ENCODE measurements around the gene MED25.

The MED25 gene

DNA sequence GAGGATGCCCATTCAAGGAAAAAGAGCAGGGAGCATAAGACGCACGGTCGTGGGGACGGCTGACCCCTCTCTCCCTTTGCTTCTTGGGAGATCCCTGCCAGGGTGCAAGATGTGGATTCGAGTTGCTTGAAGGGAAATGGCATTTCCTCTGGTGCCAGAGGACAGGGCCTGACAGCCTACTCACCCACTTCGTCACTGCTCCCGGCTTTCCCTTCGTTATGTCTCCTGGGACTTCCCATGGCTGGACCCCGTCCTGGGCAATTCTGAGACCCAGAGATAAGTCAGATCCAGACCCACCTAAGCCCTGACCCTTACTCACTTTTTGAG, 60.6 kb downstream of the MED25 start:
- ChIA-PET POLR2A (ENCODE audit: low non-redundant PET) (no interaction called here), CTCF (no interaction called here)
- no peak for DNase-seq (ENCODE audit: low spot score)
- peak overlapping the region; percentile 96 for H3K27ac ChIP-seq
- TF ChIP-seq, protein P1, sequence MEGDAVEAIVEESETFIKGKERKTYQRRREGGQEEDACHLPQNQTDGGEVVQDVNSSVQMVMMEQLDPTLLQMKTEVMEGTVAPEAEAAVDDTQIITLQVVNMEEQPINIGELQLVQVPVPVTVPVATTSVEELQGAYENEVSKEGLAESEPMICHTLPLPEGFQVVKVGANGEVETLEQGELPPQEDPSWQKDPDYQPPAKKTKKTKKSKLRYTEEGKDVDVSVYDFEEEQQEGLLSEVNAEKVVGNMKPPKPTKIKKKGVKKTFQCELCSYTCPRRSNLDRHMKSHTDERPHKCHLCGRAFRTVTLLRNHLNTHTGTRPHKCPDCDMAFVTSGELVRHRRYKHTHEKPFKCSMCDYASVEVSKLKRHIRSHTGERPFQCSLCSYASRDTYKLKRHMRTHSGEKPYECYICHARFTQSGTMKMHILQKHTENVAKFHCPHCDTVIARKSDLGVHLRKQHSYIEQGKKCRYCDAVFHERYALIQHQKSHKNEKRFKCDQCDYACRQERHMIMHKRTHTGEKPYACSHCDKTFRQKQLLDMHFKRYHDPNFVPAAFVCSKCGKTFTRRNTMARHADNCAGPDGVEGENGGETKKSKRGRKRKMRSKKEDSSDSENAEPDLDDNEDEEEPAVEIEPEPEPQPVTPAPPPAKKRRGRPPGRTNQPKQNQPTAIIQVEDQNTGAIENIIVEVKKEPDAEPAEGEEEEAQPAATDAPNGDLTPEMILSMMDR (conservative IDR thresholded peaks at IDR 0.05; ENCODE audit: low read depth) = no peak

DNA sequence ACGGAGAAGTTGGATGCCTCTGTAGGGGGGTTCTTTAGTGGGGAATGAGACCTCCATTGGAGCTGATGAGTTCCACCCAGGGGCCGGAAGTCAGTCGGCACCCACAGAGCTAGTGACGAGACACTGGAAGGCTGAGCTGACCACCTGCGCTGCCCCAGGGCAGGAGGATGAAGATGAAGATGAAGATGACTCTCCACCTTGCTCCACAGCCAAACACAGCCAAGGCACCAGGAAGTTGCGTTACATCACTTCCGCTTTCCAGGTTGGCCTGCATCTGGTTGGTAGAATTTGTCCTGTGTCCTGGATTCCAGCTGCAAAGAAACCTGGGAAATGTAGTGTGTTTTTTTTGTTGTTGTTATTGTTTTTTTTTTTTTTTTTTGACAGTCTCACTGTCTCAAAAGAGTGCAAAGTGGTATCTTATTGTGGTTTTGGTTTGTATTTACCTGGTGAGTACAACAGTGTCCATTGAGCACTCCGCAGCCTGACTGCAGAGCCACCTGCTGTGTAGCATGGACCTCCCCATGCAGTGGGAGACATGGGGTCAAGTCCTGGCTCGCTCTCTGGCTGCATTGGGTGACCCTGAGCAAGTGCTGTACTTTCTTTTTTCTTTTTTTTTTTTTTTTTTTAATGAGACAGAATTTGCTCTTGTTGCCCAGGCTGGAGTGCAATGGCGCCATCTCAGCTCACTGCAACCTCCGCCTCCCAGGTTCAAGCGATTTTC, 61.3 kb downstream of the MED25 start:
- DNase-seq (ENCODE audit: low spot score) = no peak
- peak overlapping the region; percentile 96 for H3K27ac ChIP-seq
- CTCF ChIA-PET = no interaction called here
- TF ChIP-seq, protein P1 (conservative IDR thresholded peaks at IDR 0.05; ENCODE audit: low read depth) = no peak
- POLR2A ChIA-PET (ENCODE audit: low non-redundant PET) = interaction anchor here (0.6 kb wide), 1 partner anchor 11 kb away, joined by 3 read pairs; no protein-coding TSS in a partner anchor

DNA sequence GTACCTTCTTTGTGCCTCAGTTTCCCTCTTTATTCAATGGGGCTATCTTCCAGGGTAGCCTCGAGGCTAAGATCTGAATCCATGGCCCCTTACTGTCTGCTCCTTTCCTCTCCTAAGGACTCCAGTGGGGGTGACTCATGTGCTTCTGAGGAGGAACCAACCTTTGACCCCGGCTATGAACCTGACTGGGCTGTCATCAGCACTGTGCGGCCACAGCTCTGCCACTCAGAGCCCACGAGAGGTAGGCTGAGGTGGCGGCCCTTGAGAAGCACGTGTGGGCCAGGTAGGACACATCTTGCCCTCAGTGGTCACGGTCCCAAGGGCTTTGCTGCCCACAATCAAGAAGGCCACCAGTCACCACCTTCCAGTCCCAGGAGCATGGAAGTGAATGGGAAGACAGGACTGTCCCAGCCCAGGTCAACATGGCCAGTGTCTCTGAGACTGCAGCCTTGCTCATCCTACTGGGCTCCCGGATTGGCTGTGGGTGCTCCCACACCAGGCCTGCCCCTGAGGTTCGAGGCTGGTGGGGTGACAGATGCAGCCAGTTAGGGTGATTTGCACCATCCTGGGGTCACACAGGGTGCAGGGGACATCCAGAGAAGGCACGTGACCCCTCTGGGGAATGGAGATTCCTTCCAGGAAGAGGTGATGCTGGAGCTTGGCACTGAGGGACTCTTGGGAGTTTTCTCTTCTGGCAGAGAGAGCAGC, 62.2 kb downstream of the MED25 start:
- TF ChIP-seq, protein P1 (conservative IDR thresholded peaks at IDR 0.05; ENCODE audit: low read depth) = no peak
- CTCF ChIA-PET = no interaction called here
- no peak for DNase-seq (ENCODE audit: low spot score)
- POLR2A ChIA-PET (ENCODE audit: low non-redundant PET) = no interaction called here
- no peak overlapping the region for H3K27ac ChIP-seq

DNA sequence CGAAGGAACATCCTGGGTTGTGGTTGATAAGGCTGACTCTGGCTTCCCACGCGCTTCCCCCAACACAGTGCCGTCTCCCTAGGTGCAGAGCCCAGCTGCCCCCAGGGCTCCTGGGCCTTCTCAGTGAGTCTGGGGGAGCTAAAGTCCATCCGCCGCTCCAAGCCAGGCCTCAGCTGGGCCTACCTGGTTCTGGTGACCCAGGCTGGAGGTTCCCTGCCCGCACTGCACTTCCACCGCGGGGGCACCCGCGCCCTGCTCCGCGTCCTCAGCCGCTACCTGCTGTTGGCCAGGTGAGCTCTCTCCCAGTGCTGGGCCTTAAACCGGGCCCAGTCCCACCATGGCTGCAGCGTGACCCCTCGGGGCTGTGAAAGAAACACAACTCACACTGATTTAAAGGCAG, 63.1 kb downstream of the MED25 start:
- DNase-seq (ENCODE audit: low spot score) = no peak
- POLR2A ChIA-PET (ENCODE audit: low non-redundant PET) = no interaction called here
- CTCF ChIA-PET = no interaction called here
- no peak overlapping the region for H3K27ac ChIP-seq
- TF ChIP-seq, protein P1 (conservative IDR thresholded peaks at IDR 0.05; ENCODE audit: low read depth) = no peak

DNA sequence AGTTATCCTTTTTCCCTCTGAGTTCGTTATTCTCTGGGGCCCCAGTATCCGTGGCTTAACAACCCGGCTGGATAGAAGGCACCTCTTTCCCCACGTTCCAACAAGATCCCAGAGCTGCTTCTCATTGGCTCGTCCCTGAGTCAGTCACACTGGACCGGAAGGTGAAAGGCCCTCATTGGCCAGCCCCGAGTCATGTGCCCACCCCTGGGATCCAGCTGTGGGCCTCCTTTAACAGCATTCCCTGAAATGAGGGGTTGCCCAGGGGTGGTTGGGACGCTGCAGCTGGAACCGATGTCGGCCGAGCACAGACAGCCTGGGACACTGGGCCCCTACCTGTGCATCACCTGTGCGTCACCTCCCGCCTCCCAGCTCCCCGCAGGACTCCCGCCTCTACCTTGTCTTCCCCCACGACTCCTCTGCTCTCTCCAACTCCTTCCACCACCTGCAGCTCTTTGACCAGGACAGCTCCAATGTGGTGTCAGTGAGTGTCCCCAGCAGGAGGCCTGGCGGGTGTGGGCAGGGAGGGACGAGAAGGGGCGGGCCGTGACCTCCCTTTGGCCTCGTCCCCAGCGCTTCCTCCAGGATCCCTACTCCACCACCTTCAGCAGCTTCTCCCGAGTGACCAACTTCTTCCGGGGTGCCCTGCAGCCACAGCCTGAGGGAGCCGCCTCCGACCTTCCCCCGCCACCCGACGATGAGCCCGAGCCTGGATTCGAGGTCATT, 63.7 kb downstream of the MED25 start:
- TF ChIP-seq, protein P1 (conservative IDR thresholded peaks at IDR 0.05; ENCODE audit: low read depth) = no peak
- POLR2A ChIA-PET (ENCODE audit: low non-redundant PET) = no interaction called here

DNA sequence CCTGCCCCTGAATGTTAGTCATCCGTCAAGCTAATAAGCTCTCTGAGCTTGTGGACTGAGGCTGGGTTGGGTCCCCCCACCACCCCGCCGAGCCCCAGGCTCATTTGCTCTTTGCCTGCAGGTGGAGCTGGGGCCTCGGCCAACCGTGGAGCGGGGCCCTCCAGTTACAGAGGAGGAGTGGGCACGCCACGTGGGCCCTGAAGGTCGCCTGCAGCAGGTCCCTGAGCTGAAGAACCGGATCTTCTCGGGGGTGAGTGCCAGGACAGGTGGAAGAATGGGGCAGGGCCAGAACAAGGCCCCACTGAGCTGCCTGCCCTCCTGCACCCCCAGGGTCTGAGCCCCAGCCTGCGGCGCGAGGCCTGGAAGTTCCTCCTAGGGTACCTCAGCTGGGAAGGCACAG, 64.6 kb downstream of the MED25 start:
- no peak overlapping the region for H3K27ac ChIP-seq
- TF ChIP-seq, protein P1 (conservative IDR thresholded peaks at IDR 0.05; ENCODE audit: low read depth) = no peak
- ChIA-PET POLR2A (ENCODE audit: low non-redundant PET) (no interaction called here), CTCF (no interaction called here)
- no peak for DNase-seq (ENCODE audit: low spot score)

More for the DNA sequence above, 63.7 kb downstream of the MED25 start:
- H3K27ac ChIP-seq = no peak overlapping the region
- CTCF ChIA-PET = no interaction called here
- DNase-seq (ENCODE audit: low spot score) = peak; percentile 52

Measured in RWPE1 (cell line).